K562 (cell line): Measurements from ENCODE around the gene SF3B4. TPM values are rescaled to one million over a fixed set of nuclear protein-coding genes. Genes with fewer than 3 reads are reported as not detected.
A peak's percentile ranks its signal among the peaks of the same experiment; 100 is the strongest.

Experiments
- BRF1 ChIP-seq: IDR thresholded peaks from 3 replicates; pipeline ENCODE4 v1.6.1; 2011; ENCODE audit warnings: borderline replicate concordance, mild to moderate bottlenecking; ENCODE audit not compliant: insufficient read length; ENCODE audit errors: extremely low read depth
- CBX2 ChIP-seq: fragments of 200-600 bp; sonication (generic); IDR thresholded peaks from one replicate; pipeline ENCODE4 v1.6.1; 2012; ENCODE audit warnings: mild to moderate bottlenecking, low read length, inconsistent platforms; ENCODE audit not compliant: insufficient read depth, poor library complexity, severe bottlenecking
- CC2D1A ChIP-seq: fragments of 450-650 bp; IDR thresholded peaks from 2 replicates; pipeline ENCODE4 v1.6.1; 2017; ENCODE audit warnings: mild to moderate bottlenecking
- CLOCK ChIP-seq: fragments of 250-450 bp; sonication (Bioruptor Pico); IDR thresholded peaks from 2 replicates; pipeline ENCODE4 v1.4.0; 2020; ENCODE audit warnings: mild to moderate bottlenecking, moderate library complexity, borderline replicate concordance
- CXXC5 ChIP-seq: fragments of 250-450 bp; sonication (Bioruptor Pico); IDR thresholded peaks from 2 replicates; pipeline ENCODE4 v1.8.0; 2022; ENCODE audit warnings: inconsistent platforms, mild to moderate bottlenecking, moderate library complexity
- GABPB1 ChIP-seq: sonication (generic); formaldehyde crosslinking; IDR thresholded peaks from 2 replicates; pipeline ENCODE4 v1.8.0; 2022; ENCODE audit warnings: mild to moderate bottlenecking, missing genetic modification reagents
- MAFF ChIP-seq: IDR thresholded peaks from 2 replicates; pipeline ENCODE4 v1.6.1; 2012; ENCODE audit warnings: low read length, improper control_type of control experiment
- NFIX ChIP-seq: fragments of 250-450 bp; sonication (Bioruptor Pico); IDR thresholded peaks from 2 replicates; pipeline ENCODE4 v1.4.0; 2020; ENCODE audit warnings: low read depth, mild to moderate bottlenecking, moderate library complexity
- PTTG1 ChIP-seq: fragments of 450-650 bp; IDR thresholded peaks from 2 replicates; pipeline ENCODE4 v1.6.1; 2016; ENCODE audit warnings: low read depth, mild to moderate bottlenecking, missing genetic modification characterization, missing compliant biosample characterization
- RBM25 ChIP-seq: fragments of 200-400 bp; formaldehyde crosslinking; IDR thresholded peaks from 2 replicates; pipeline ENCODE4 v1.6.1; 2018; ENCODE audit warnings: low read length, low read depth, moderate library complexity; ENCODE audit not compliant: severe bottlenecking
- SP1 ChIP-seq: sonication (generic); formaldehyde crosslinking; IDR thresholded peaks from 2 replicates; pipeline ENCODE4 v1.8.1; 2022; ENCODE audit warnings: mild to moderate bottlenecking, missing genetic modification reagents
- SREBF1 ChIP-seq: fragments of 150-350 bp; IDR thresholded peaks from 2 replicates; pipeline ENCODE4 v1.6.1; 2014; ENCODE audit warnings: antibody characterized with exemption, low read depth, low read length, borderline replicate concordance
- TCF3 ChIP-seq: sonication (generic); formaldehyde crosslinking; IDR thresholded peaks from 2 replicates; pipeline ENCODE4 v1.4.0; 2020; ENCODE audit warnings: mild to moderate bottlenecking, missing genetic modification reagents
- TCF7L2 ChIP-seq: fragments of 150-350 bp; IDR thresholded peaks from 2 replicates; pipeline ENCODE4 v1.6.1; 2016; ENCODE audit warnings: low read depth, mild to moderate bottlenecking, low read length, moderate library complexity
- TFAP4 ChIP-seq: sonication (generic); formaldehyde crosslinking; IDR thresholded peaks from 2 replicates; pipeline ENCODE4 v1.8.0; 2022; ENCODE audit warnings: missing genetic modification reagents, mild to moderate bottlenecking, moderate library complexity, borderline replicate concordance
- ZEB2 ChIP-seq: fragments of 450-650 bp; IDR thresholded peaks from 2 replicates; pipeline ENCODE4 v1.6.1; 2016
- ZKSCAN1 ChIP-seq: fragments of 150-350 bp; IDR thresholded peaks from 2 replicates; pipeline ENCODE4 v1.6.1; 2016; ENCODE audit warnings: low read depth, low read length
- ZNF174 ChIP-seq: fragments of 250-450 bp; sonication (Bioruptor Pico); IDR thresholded peaks from 2 replicates; pipeline ENCODE4 v1.4.0; 2020; ENCODE audit warnings: mild to moderate bottlenecking
- ZNF3 ChIP-seq: fragments of 250-450 bp; sonication (Bioruptor Pico); IDR thresholded peaks from 2 replicates; pipeline ENCODE4 v1.5.0; 2021; ENCODE audit warnings: mild to moderate bottlenecking, moderate library complexity
- ZNF644 ChIP-seq: fragments of 200-800 bp; sonication (Bioruptor generic); IDR thresholded peaks from 2 replicates; pipeline ENCODE4 v1.6.1; 2016; ENCODE audit warnings: low read depth, missing genetic modification characterization, missing compliant biosample characterization
- polyA plus RNA-seq, 8 experiments: library from polyadenylated mRNA; depleted of rRNA in 4 of 8; stranded (reverse) in 5 of 8; unstranded in 3 of 8; fragments of >200 nt; fragmentation: Nextera tagmentation in 2 of 8; fragmentation: Illumina TruSeq in 1 of 8; extraction: Ambion mirVana in 2 of 8; extraction: Trizol in 1 of 8; gene quantifications; 2 replicates each; pipeline versions ENCODE4 v1.2.1 to v1.2.3, GENCODE V29; 2011 to 2014; ENCODE audit warnings: inconsistent platforms in 1 of 8, missing spikeins in 1 of 8
- total RNA-seq, 7 experiments: library from RNA; depleted of rRNA in 6 of 7; stranded (reverse); fragments of >200 nt in 6 of 7; fragmentation: Illumina TruSeq in 2 of 7; extraction: Trizol in 2 of 7; gene quantifications; 2 replicates each; pipeline versions ENCODE4 v1.2.1 to v1.2.3, GENCODE V29; 2011 to 2021; ENCODE audit warnings: low replicate concordance in 1 of 7
- TF ChIP-seq, protein P1 (sequence below): fragments of 250-450 bp; sonication (Bioruptor Pico); IDR thresholded peaks from 2 replicates; pipeline ENCODE4 v1.8.0; 2022; ENCODE audit warnings: inconsistent platforms
- TF ChIP-seq, protein P2 (sequence below): fragments of 250-450 bp; sonication (Bioruptor Pico); IDR thresholded peaks from 2 replicates; pipeline ENCODE4 v1.8.0; 2022; ENCODE audit warnings: moderate library complexity, mild to moderate bottlenecking, inconsistent platforms

SF3B4 gene
- total and polyA plus RNA-seq, 9 of the 15 experiments (the other 6 are each of a cell fraction or from before 2014, with no cell fraction given), result 3.0 to 88.0 (median 26.1) TPM

DNA sequence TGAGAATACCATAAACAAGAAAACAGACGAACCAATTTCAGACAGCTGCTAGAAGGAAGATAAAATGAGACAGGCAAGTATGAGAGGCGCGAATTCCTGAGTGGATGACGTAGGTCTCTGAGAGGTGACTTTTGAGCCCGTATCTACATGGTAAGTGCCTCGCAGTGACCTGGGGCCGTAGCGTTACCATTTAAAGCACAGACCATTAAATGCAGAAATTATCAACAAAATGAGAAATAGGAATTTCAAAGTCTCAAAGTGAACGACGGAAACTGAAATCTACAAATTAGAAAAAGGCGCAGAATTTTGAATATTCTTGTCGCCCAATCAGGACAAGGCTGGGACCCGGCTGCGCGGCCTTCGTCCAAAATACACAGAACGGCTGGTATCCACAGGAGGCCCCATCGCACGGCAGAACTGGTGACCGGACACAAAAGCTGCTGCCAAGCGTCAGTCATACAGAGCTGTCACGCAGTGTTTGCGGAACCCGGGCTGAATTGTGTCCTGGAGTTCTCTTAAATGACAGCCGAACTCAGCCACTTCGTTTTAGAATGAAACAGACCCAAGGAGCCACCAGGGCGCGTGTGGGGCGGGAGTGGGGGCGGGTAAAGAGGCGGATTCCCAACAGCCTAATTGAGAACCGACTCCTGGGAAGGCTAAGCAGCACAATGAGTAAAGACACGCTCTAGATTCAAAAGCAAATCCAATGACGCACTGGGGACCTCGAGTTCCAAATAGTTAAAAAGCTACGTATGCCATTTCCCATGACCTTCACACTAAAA, 42.1 kb downstream of the SF3B4 start (continued):
- TF ChIP-seq CBX2 (no peak), GABPB1 (CRISPR knock-in tag) (peak; percentile 54), CXXC5 (CRISPR knock-in tag) (peak; percentile 20; the same call in 1 of the 2 replicates), NFIX (CRISPR knock-in tag) (no peak), ZNF644 (tag) (no peak), SREBF1 (no peak), TCF3 (CRISPR knock-in tag) (peak; percentile 61), ZNF174 (no peak), BRF1 (no peak), TFAP4 (CRISPR knock-in tag) (peak; percentile 66; the same call in 1 of the 2 replicates), TCF7L2 (no peak), CLOCK (CRISPR knock-in tag) (no peak), CC2D1A (0 out of 2 replicates have a peak, but pooled peaks have one; percentile 6), ZEB2 (0 out of 2 replicates have a peak, but pooled peaks have one; percentile 13), PTTG1 (tag) (no peak), ZKSCAN1 (0 out of 2 replicates have a peak, but pooled peaks have one; percentile 8), MAFF (no peak; the same call in 1 of the 2 replicates), ZNF3 (CRISPR knock-in tag) (peak; percentile 49; the same call in 1 of the 2 replicates), RBM25 (no peak), SP1 (peak; percentile 56; the same call in 1 of the 2 replicates)
- TF ChIP-seq, protein P1, sequence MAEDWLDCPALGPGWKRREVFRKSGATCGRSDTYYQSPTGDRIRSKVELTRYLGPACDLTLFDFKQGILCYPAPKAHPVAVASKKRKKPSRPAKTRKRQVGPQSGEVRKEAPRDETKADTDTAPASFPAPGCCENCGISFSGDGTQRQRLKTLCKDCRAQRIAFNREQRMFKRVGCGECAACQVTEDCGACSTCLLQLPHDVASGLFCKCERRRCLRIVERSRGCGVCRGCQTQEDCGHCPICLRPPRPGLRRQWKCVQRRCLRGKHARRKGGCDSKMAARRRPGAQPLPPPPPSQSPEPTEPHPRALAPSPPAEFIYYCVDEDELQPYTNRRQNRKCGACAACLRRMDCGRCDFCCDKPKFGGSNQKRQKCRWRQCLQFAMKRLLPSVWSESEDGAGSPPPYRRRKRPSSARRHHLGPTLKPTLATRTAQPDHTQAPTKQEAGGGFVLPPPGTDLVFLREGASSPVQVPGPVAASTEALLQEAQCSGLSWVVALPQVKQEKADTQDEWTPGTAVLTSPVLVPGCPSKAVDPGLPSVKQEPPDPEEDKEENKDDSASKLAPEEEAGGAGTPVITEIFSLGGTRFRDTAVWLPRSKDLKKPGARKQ (CRISPR knock-in tag), result no peak
- TF ChIP-seq, protein P2, sequence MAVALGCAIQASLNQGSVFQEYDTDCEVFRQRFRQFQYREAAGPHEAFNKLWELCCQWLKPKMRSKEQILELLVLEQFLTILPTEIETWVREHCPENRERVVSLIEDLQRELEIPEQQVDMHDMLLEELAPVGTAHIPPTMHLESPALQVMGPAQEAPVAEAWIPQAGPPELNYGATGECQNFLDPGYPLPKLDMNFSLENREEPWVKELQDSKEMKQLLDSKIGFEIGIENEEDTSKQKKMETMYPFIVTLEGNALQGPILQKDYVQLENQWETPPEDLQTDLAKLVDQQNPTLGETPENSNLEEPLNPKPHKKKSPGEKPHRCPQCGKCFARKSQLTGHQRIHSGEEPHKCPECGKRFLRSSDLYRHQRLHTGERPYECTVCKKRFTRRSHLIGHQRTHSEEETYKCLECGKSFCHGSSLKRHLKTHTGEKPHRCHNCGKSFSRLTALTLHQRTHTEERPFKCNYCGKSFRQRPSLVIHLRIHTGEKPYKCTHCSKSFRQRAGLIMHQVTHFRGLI, result no peak
